ENCODE measurements around the gene PTPRK.

- TF ChIP-seq CTCF (IDR thresholded peaks at IDR 0.05), result no peak
- no peak for TF ChIP-seq EP300 (IDR thresholded peaks at IDR 0.05)
These were observed 124.8 kb downstream of the PTPRK start for GRCh38 chr6:128395596-128395995.

Measured in suprapubic skin (tissue), 3 donors.